ENCODE data around the gene BMP3.
"Not testable (repeated sequence)": the region's sequence is repeated elsewhere in the genome, so short reads cannot be mapped to it uniquely, and the experiment has no call there.

BMP3 gene

GRCh38 chr4:81030061-81030980 is at the start of gene BMP3:
Gene BMP3, plus strand, starts transcription at chr4:81030708. Its CDS starts 577 bp downstream, at chr4:81031285.
- DNase-seq (ENCODE audit: low spot score), result peak; percentile 15

- DNase-seq (ENCODE audit: low spot score), result no peak
Measured at GRCh38 chr4:80986011-80986410, 44.5 kb upstream of the BMP3 start.

GRCh38 chr4:80989921-80990544 is 40.5 kb upstream of the BMP3 start:
- DNase-seq (ENCODE audit: low spot score), result peak; percentile 40

- DNase-seq (ENCODE audit: low spot score), result no peak
Measured at GRCh38 chr4:80990851-80991250, 39.7 kb upstream of the BMP3 start.

- no peak for DNase-seq (ENCODE audit: low spot score)
Measured at GRCh38 chr4:80999943-81000342, 30.6 kb upstream of the BMP3 start.

- no peak for DNase-seq (ENCODE audit: low spot score)
Measured at GRCh38 chr4:81003597-81004111, 26.9 kb upstream of the BMP3 start.

- DNase-seq (ENCODE audit: low spot score), result no peak
Measured at GRCh38 chr4:81007417-81007816, 23.1 kb upstream of the BMP3 start.

- not testable (repeated sequence) for DNase-seq (ENCODE audit: low spot score)
Measured at GRCh38 chr4:81016566-81016965, 13.9 kb upstream of the BMP3 start.

- DNase-seq (ENCODE audit: low spot score), result no peak
Measured at GRCh38 chr4:81019006-81019405, 11.5 kb upstream of the BMP3 start.

- no peak for DNase-seq (ENCODE audit: low spot score)
Measured at GRCh38 chr4:81021142-81021944, 9.2 kb upstream of the BMP3 start.

GRCh38 chr4:81021981-81022380 is 8.5 kb upstream of the BMP3 start:
- no peak for DNase-seq (ENCODE audit: low spot score)

GRCh38 chr4:81023484-81023883 is 7.0 kb upstream of the BMP3 start:
- DNase-seq (ENCODE audit: low spot score), result no peak

GRCh38 chr4:81030981-81031791 is 678 bp downstream of the BMP3 start:
- peak; percentile 32 for DNase-seq (ENCODE audit: low spot score)

- DNase-seq (ENCODE audit: low spot score), result no peak
Measured at GRCh38 chr4:81031796-81032551, 1.5 kb downstream of the BMP3 start.

- DNase-seq (ENCODE audit: low spot score), result no peak
Measured at GRCh38 chr4:81032771-81033684, 2.5 kb downstream of the BMP3 start.

- DNase-seq (ENCODE audit: low spot score), result no peak
Measured at GRCh38 chr4:81038636-81039350, 8.3 kb downstream of the BMP3 start.

- no peak for DNase-seq (ENCODE audit: low spot score)
Measured at GRCh38 chr4:81039351-81039972, 9.0 kb downstream of the BMP3 start.

- peak; percentile 29 for DNase-seq (ENCODE audit: low spot score)
Measured at GRCh38 chr4:81040012-81040659, 9.6 kb downstream of the BMP3 start.
